AG09319 (cell line): ENCODE data around the gene PAX4.
A peak's percentile ranks its signal among the peaks of the same experiment; 100 is the strongest.

Experiments
- DNase-seq: peaks from one replicate; pipeline ENCODE4 v3.0.0-alpha.2; 2010; ENCODE audit warnings: low read depth; ENCODE audit errors: extremely low read depth
- TF ChIP-seq, protein P1 (sequence below): IDR thresholded peaks from 2 replicates; pipeline ENCODE4 v1.5.1; 2011; ENCODE audit warnings: low read depth, mild to moderate bottlenecking, inconsistent platforms, low read length, moderate library complexity

The PAX4 gene

GRCh38 chr7:127647636-127648035, 29.7 kb upstream of the PAX4 start:
- TF ChIP-seq, protein P1, sequence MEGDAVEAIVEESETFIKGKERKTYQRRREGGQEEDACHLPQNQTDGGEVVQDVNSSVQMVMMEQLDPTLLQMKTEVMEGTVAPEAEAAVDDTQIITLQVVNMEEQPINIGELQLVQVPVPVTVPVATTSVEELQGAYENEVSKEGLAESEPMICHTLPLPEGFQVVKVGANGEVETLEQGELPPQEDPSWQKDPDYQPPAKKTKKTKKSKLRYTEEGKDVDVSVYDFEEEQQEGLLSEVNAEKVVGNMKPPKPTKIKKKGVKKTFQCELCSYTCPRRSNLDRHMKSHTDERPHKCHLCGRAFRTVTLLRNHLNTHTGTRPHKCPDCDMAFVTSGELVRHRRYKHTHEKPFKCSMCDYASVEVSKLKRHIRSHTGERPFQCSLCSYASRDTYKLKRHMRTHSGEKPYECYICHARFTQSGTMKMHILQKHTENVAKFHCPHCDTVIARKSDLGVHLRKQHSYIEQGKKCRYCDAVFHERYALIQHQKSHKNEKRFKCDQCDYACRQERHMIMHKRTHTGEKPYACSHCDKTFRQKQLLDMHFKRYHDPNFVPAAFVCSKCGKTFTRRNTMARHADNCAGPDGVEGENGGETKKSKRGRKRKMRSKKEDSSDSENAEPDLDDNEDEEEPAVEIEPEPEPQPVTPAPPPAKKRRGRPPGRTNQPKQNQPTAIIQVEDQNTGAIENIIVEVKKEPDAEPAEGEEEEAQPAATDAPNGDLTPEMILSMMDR = no peak
- DNase-seq = no peak

- no peak for DNase-seq
- TF ChIP-seq, protein P1 = no peak
Measured at GRCh38 chr7:127644484-127644883, 26.5 kb upstream of the PAX4 start.

DNA sequence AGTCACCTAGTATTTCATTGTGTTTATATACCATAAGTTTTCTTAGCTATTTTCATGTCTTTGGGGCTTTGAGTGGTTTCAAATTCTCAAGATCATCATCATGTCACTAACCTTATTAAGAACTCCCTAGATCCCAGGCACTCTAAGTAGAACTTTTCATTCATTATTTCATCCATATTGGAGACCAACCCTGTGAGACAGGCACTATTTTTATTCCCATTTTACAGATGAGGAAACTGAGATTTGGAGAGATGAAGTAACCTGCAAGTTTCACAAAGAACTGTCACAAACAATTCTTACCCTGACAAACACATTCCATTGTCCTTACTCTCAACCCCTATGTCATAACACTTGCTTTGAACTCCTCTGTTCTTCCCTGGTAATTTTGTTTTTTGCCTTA, 20.3 kb upstream of the PAX4 start:
- TF ChIP-seq, protein P1 = no peak
- DNase-seq = no peak

- TF ChIP-seq, protein P1 = no peak
- no peak for DNase-seq
Measured at GRCh38 chr7:127635659-127636285, 17.8 kb upstream of the PAX4 start.

DNA sequence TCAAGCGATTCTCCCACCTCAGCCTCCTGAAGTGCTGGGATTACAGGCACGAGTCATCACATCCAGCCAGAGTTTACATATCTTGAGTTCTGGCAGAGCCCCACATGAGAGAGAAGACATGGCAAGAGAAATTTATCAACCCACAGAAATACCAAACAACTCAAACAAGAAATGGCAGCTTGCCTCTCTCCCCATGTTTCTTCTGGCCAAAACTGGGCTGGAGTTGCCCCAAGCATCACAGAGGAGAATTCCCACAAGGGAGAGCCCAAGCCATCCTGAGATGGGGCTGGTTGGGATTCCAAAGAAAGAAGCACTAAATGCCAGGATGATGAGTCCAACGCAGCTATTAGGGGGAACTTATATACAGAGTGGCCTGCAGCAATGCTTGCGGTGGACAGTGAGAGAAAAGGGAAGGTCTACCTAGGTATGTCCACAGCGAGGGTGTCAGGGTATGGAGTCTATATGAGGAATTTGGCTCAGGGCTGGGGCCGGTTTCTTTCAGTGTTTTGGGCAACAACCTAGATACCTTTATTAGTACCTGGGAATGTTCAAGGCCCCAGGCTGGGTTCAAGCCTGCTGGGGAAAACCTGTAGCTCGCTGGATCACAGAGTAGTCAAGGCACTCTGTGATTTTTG, 14.5 kb upstream of the PAX4 start:
- TF ChIP-seq, protein P1 = no peak
- peak; percentile 70 for DNase-seq

DNA sequence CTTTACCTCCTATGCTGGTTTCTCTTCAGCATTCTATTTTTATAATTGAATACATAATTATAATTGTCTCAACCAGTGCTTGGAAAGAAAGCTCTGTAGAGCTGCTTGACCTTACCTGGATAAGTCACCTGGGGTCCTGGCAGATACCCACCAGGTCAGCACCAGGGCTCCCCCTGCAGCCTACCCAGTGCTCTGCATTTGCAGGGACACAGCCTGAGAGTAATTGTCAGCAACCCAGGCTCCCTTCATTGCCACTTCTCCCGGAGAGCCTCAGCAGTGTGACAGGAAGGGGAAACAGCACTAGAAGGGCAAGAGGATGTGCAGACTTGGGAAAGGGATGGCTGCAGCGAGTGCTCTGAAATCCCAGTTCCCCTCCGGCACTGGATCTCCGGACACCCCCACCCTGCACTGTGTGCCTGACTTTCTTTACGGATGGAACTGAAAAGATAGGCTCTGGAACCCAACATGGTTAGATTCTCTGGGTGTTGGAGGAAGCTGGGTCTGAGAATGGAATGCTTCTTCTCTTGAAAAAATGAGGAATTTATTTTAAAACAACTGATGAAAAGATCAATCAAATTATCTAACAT, 11.4 kb upstream of the PAX4 start:
- no peak for DNase-seq
- TF ChIP-seq, protein P1 = peak; percentile 28

- TF ChIP-seq, protein P1 = no peak
- DNase-seq = no peak
Measured at GRCh38 chr7:127628445-127628844, 10.5 kb upstream of the PAX4 start.
